HG03066 (cell line): Measurements from ENCODE around the gene GID8.

ENCODE experiments used
- ATAC-seq: cut with Tn5 transposase; IDR thresholded peaks from one replicate; pipeline ENCODE4 v1.9.1; 2021; ENCODE audit warnings: low read depth; ENCODE audit not compliant: unreplicated experiment

GID8 gene

DNA sequence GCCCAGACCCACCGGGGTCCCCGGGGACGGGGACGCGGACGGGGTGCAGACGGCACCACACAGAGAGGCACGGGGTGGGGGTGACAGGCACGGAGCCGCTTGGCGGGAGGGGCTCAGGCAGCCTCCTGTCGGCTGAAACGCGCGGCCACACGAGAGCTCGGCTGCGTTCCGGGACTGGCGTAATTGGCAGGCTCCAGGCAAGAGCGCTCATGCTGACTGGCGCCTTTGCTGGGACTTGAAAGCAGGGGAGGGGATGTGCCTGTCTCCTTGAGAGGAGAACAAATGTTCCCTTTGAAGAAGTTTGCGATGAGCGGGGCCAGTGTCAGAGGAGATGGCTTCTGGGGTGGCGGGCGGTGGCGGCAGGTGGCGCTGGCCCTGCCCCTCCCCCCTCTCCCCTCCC, 43.0 kb downstream of the GID8 start:
- ATAC-seq: no peak

DNA sequence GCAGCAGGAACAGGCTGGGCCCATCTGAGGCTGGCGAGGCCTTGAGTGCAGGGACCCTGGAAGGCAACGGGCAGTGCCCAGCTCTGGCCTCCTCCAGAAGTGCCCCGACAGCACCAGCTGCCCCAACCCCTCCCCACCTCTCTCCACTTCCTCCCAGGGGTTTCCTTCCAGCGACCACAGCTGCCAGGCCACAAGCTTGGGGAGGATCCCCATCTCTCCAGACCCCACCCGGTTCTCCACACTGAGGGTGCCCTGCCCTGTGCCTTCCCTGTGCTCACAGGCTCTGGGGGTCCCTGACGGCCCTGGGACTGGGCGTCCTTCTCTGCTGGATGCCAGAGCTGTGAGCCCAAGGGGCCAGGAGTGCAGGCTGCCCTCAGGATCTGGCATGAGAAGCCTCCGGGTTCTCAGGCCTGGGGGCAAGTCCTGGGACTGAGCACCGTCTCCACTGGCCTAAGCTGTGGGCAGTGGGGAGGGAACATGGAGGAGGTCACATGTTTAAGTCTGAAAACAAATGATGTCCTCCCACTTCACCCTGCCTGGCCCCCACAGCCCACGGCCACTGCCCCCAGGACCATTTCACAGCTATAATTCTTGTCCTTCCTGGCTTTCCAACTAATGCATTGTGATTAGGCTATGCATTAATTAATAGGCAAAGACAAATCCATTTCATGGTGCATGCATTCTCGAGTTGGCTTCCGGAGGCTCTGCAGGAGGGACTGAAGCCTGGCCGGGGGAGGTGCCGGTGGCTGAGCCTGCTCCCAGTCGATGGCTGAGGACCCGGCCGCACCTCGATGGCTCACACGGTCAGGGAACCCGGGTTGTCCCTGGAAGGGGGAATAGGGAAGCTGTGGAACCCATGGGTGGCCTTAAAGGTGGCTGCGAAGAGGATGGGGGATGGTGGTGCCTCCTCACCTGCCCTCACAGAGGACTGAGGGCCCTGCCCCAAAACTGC, 44.5 kb downstream of the GID8 start:
- ATAC-seq: no peak

DNA sequence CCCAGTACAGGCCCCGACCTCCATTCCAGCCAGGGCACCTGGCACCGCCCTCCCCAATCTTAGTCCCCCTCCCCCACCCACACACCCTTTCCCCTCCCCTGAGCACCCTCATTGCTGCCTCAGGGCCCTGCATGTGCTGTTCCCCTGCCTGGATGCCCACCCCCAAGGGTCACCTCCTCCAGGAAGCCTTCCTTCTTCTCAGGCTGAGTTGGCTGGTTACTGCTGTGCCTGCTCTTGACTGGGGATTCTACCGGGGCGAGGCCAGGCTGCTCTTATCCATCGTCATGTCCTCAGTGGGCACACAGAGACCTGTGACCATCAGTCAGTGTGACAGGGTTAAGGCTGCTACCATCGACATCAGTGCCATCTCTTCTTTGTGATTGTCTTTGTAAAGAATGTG, 45.3 kb downstream of the GID8 start:
- no peak for ATAC-seq

DNA sequence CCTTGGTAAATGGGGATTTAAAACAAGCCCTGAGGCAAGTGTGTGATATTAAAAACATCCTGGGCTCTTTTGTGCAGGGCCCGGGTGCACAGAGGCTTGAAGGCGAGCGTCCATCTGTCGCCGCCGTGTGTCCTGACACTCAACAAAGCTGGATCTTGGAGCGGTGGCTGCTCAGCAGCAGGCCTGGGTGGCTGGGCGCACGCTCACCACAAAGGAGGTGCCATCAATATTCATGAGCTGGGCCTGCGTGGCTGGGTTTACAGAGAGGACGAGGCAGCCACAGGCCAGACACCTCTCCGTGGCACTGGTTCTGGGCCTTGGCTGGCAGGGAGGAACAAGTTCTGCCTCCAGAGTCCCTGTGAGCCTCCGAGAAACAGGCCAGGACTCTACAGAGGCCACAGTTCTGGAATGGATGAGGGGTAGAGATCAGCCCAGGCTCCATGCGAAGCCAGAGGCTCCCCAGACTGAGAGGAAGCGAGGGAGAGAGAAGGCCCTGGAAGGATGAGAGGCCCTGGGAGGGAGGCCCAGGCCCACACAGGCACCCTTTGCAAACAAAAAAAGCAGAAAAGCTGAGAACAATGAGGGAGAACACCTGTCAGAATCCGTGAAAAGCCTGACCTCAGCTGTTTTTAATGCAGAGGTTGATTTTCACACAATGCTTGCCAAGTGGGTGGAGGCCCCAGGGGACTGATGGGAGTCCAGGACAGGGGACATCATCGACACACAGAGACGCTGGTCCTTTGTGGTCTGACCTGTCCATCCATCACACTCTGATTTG, 46.9 kb downstream of the GID8 start:
- ATAC-seq: no peak

DNA sequence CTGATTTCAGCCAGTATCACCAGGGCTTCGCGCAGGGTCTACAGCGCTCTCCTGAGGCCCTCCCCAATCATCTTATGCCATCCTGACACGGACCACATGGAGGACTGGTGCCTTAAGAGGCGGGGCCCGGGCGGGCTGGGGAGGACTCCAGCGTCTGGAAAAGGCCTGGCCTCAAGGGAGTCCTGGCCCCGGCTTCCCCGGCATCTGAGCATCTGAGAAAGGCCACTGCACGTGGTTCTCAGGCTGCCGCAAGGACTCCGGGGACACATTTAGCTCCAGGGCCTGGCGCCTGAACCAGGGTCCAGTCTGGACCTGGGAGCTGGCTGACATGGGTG, 47.5 kb downstream of the GID8 start:
- no peak for ATAC-seq

DNA sequence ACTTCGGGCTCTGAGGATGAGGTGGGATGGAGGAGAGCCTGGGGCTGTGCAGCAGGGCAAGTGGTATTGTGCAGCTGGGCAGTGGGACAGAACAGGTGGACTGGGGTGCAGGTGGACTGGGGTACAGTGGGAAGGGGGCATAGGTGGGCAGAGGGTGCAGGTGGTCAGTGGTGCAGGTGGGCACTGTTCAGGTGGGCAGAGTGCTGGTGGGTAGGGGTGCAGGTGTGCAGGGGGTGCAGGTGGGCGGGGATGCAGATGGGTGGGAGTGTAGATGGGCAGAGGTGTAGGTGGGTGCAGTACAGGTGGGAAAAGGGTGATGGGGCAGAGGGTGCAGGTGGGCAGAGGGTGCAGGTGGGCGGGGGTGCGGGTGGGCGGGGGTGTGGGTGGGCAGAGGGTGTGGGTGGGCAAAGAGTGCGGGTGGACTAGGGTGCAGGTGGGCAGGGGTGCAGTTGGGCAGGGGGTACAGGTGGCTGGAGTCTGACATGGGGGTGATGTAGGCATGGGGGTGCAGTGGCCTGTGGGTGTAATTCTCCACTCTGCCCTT, 48.4 kb downstream of the GID8 start:
- no peak for ATAC-seq

DNA sequence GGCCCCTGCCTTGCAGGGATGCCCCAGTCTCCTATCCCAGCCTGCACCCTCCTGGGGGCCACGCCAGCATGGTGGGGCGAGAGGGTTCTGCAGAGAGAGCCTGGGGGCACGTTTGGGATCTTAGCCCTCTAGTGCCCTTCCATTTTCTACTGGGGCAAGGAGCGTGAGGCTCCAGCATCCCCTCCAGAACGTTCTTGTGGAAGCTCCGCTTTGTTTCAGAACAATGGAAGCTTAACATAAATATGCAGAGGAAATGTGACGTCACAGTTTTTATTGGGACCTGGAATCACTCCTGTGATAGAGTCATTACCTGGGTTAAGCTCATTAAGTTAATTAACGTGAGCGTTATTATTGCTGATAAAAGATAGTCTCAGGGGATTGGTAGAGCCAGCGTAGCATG, 49.2 kb downstream of the GID8 start:
- ATAC-seq: no peak

DNA sequence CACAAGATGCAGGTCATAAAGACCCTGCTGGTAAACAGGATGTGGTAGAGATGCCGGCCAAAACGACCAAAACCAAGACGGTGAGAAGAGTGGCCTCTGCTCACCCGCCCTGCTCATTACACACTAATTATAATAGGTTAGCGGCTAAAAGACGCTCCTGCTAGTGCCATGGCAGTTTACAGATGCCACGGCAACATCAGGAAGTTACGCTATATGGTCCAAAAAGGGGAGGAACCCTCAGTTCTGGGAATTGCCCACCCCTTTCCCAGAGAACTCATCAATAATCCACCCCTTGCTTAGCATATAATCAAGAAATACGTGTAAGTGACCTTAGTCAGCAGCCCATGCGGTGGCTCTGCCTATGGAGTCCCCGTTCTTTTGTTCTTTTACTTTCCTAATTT, 51.3 kb downstream of the GID8 start:
- ATAC-seq: no peak

DNA sequence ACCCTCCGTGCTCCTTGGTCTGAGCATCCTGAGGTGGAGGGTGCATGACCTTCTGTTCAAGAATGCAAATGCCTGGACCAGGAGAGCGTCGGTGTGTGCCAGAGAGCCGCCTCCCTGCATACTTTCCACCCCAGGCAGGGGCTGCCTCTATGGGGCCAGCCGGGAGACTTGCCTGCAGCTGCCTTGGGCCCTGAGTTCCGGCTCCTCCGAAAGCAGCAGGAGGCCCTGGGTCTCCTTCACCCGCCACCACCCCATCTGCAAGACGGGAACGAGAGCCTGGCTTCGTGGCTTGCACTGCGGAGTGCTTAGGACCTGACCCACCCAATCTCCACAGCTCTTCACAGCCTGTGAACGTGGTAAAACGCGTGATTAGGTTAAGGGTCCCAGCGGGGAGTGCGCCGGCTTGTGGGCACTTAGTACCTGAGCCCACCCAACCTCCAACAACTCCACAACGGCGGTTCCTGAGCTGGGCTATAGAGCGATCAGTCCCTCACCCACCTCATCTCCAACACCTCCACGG, 52.4 kb downstream of the GID8 start:
- no peak for ATAC-seq

DNA sequence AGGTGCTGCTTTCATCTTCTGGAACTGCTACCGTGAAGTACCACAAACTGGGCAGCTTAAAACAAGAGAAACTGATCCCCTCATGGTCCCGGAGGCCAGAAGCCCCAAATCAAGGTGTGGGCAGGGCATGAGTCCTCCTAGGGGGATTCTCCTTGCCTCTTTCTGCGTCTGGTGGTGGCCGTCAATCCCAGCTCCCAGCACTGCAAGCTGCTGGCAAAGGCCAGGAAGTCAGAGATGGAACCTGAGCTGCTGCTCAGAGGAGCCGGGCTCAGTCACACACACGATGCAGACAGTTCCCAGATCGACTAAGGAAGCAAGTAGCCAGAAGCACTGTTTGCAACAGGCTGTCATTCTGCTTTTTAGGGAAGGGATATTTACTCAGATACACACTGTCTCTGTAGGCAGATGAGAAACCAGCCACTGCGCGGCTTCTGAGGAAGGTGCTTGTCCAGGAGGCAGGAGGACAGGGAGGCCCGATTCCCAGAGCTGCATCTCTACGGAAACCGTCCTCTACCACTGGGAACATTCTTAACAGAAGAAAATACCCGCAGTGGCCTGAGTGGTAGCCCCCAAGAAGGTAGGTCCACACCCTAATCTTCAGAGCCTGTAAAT, 53.4 kb downstream of the GID8 start:
- no peak for ATAC-seq

DNA sequence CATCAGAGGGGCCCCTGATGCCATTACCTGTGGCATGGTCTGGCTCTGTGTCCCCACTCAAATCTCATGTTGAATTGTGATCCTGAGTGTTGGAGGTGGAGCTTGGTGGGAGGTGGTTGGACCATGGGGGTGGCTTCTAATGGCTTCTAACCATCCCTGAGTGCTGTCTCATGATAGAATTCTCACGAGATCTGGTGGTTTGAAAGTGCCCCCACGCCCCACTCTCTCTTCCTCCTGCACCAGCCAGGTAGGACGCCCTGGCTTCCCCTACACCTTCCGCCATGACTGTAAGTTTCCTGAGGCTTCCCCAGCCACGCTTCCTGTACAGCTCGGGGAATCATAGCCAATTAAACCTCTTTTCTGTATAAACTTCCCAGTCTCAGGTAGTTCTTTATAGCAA, 53.9 kb downstream of the GID8 start:
- no peak for ATAC-seq

DNA sequence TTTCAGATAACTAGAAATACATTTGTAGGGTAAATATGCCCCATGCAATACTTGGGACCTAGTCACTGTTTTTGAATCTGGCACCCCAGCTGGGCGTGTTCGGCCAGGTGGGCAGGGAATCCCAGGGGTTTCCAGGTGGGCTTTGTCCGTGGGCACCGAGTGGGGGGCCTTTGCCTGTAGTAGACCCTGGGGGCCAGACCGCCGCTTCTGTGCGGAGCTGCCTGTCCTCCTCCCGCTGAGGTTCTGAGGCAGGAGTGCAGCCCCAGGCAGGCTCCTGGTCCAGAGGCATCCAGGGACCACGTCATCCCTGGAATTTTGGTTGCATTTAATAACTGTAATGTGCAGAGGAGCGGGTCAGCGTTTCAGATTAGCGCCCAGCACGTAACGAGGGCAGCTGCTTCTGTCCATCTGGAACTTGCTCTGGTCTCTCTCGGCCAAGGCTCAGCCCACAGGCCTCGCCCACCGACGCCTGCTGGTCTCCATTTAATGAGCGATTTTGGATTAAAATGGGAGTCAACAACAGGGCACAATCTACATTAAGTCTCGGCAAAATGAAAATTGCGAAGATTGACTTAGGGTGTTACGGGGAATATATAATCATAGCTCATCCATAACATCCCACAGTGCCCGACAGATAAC, 56.0 kb downstream of the GID8 start:
- no peak for ATAC-seq

DNA sequence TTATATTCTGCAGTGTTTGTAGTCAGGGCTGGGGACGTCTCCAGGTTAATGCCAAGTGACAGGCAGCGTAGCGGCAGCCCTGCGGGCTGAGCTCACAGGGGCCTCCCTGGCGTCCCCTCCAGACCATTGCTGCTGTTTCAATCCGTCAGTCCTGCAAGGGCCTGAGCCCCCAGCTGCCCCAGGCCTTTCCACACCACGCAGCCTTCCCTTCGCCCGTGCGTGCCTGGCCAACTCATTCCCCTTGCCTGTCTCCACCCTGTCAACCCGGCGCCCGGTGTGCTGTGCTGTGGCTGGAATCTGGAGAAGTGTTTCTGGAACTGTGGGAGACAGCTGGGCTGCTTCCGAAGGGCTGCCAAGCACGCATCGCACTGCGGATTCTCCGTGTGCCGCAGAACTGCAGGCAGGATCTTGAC, 56.9 kb downstream of the GID8 start:
- no peak for ATAC-seq

DNA sequence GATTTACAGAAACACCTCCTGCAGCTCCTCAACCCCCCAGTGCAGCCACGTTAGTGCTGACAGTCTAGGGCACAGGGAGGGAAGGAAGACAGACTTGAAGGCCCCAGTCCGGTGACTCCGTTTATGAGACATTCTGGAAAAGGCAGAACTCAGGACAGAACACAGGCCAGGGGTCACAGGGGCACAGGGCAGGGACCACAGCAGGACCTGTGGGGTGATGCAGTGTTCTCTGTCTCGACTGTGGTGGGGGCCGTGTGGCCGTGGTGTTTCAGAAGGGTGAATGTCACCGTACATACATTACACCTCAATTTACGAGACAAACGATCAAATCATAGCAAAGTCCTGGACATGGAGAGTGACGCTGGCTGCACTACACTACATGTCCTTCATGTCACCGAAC, 57.5 kb downstream of the GID8 start:
- no peak for ATAC-seq

DNA sequence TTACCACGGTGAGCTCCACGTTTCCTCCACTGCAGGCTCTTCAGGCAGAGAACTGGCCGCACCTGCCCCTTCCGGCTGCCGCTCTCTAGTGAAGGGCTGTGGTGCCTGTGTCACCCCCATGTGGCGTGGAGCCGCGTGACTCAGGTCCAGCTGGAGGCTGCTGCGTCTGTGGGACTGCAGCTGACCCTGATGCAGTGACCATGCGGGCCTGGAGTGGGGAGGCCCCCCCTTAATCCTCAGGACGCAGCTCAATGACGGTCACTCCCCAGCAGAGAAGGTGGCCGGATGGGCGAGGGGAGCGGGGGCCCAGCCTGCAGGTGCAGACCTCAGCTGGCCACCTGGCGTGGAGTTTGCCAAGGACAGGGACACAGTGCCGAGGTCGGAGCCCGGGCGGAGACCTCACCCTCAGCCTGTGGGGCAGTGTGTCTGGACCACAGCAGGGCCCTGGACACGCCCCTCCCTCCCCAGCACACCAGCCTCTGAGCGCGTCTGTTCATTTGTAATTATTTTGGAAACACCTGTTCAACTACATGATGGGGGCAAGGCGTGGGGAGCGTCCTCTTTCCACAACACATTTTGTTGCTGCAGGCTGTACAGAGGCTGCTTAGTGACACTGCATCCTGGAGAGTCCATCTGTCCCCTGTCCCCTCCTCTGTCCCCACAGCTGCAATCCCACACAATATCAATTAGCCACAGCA, 58.1 kb downstream of the GID8 start:
- ATAC-seq: no peak

DNA sequence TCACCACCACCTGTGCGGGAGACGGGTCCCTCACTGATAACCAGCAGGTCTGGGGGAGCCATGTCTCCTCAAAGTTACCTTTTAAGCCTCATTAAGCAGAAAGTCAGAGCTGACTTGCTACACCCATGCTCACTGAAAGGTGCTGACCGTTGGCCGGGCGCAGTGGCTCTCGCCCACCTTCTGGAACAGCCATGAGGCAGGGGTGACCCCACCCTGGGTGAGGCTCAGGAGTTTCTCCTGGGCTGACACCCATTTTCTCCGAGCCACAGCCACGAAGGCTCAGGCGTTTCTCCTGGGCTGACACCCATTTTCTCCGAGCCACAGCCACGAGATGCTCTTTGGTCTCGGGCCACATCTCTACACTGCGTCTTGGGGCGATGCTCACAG, 58.6 kb downstream of the GID8 start:
- no peak for ATAC-seq

DNA sequence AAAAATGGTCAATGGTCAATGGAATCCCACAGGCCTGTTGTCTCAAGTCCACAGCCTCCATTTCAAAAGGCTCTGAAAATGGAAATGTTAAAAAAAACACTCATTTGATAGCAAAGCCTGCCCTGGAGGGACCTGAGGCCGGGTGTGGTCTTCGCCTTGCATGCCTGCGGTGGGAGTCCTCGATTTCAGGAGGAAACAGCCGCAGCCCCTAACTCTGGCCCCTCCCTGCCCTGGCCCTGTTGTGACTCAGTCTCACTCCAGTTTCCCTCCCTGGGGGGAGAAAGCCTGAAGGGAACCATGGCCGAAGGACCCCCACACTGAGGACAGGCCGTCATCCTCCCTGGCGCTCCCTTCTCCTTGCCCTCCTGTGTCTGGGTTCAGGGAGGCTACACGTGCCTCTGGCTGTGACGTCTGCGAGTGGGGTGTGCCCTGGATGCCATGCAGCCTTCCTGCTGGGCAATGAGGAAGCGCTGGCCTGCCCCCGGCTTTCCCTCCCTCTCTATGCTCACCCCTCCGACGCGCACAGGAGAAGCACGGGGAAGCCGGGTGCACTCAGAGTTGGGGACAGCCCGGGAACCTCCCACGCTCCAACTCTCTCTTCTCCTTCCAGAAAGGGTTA, 59.6 kb downstream of the GID8 start:
- no peak for ATAC-seq
